ENCODE data around the gene CALY.
A peak's percentile ranks its signal among the peaks of the same experiment; 100 is the strongest.

CALY gene

GRCh38 chr10:133281628-133282372 lies 54.9 kb downstream of the CALY start:
- no peak for DNase-seq

GRCh38 chr10:133281084-133281483 lies 55.6 kb downstream of the CALY start:
- no peak for DNase-seq

GRCh38 chr10:133280391-133281059 lies 56.2 kb downstream of the CALY start:
- no peak for DNase-seq

GRCh38 chr10:133279326-133280226 lies 57.1 kb downstream of the CALY start:
- DNase-seq: no peak

GRCh38 chr10:133278577-133279265 lies 58.0 kb downstream of the CALY start:
- peak; percentile 52 to 53 for DNase-seq

- no peak for DNase-seq
Observed at GRCh38 chr10:133277993-133278576, 58.6 kb downstream of the CALY start.

GRCh38 chr10:133277277-133277992 lies 59.3 kb downstream of the CALY start:
- no peak for DNase-seq

GRCh38 chr10:133276435-133277201 lies 60.1 kb downstream of the CALY start, which contains the start of gene ADAM8:
TSS of gene ADAM8 (minus strand) at chr10:133276868. CDS start at chr10:133276817, 51 bp downstream.
- peak; percentile 67 to 86 for DNase-seq

GRCh38 chr10:133276100-133276434 lies 60.6 kb downstream of the CALY start:
- DNase-seq: no peak

- peak; percentile 51 to 66 for DNase-seq
Observed at GRCh38 chr10:133275684-133276092, 61.0 kb downstream of the CALY start.

- peak; percentile 85 to 86 for DNase-seq
Observed at GRCh38 chr10:133274751-133275683, 61.7 kb downstream of the CALY start.

Measured in stimulated activated CD4-positive, alpha-beta T cell treated with anti-CD3 and anti-CD28 coated beads, Interleukin-2, amount 100 ng/mL, for 24 hours (primary cell).